Measurements from ENCODE around the gene ATAD3C.
"Not testable (repeated sequence)": the region's sequence is repeated elsewhere in the genome, so short reads cannot be mapped to it uniquely, and the experiment has no call there.

Gene ATAD3C

GRCh38 chr1:1489231-1489630 is 39.7 kb downstream of the ATAD3C start:
- Histone ChIP-seq H3K36me3 (ENCODE audit: control insufficient read depth in 2 of 2, insufficient read depth in 2 of 2, low read length in 2 of 2) (peaks cover 26 to 27% of the 10 kb centered on the region in 2 donors), H3K4me1 (ENCODE audit: control insufficient read depth in 2 of 2, insufficient read depth in 2 of 2, low read length in 2 of 2) (no peaks in the 10 kb centered on the region), H3K27me3 (ENCODE audit: control insufficient read depth in 2 of 2, insufficient read depth in 2 of 2, low read length in 2 of 2) (no peaks in the 10 kb centered on the region), H3K27ac (ENCODE audit: low read depth in 2 of 2, low read length in 2 of 2) (no peak overlapping the region), H3K9ac (ENCODE audit: low read depth in 1 of 2, low read length in 2 of 2) (no peak overlapping the region), H3K9me3 (ENCODE audit: control insufficient read depth in 2 of 2, low read length in 2 of 2) (no peaks in the 10 kb centered on the region), H3K4me3 (ENCODE audit: low read length in 2 of 2) (no peak overlapping the region)

- Histone ChIP-seq H3K9me3 (ENCODE audit: control insufficient read depth in 2 of 2, low read length in 2 of 2) (no peaks in the 10 kb centered on the region), H3K4me3 (ENCODE audit: low read length in 2 of 2) (no peak overlapping the region), H3K9ac (ENCODE audit: low read depth in 1 of 2, low read length in 2 of 2) (no peak overlapping the region), H3K27me3 (ENCODE audit: control insufficient read depth in 2 of 2, insufficient read depth in 2 of 2, low read length in 2 of 2) (no peaks in the 10 kb centered on the region), H3K4me1 (ENCODE audit: control insufficient read depth in 2 of 2, insufficient read depth in 2 of 2, low read length in 2 of 2) (no peaks in the 10 kb centered on the region), H3K27ac (ENCODE audit: low read depth in 2 of 2, low read length in 2 of 2) (no peak overlapping the region), H3K36me3 (ENCODE audit: control insufficient read depth in 2 of 2, insufficient read depth in 2 of 2, low read length in 2 of 2) (peaks cover 26 to 27% of the 10 kb centered on the region in 2 donors)
These were observed 40.4 kb downstream of the ATAD3C start for GRCh38 chr1:1489861-1490260.

GRCh38 chr1:1490633-1491230 is 41.2 kb downstream of the ATAD3C start:
- Histone ChIP-seq H3K27ac (ENCODE audit: low read depth in 2 of 2, low read length in 2 of 2) (no peak overlapping the region), H3K9ac (ENCODE audit: low read depth in 1 of 2, low read length in 2 of 2) (no peak overlapping the region), H3K27me3 (ENCODE audit: control insufficient read depth in 2 of 2, insufficient read depth in 2 of 2, low read length in 2 of 2) (no peaks in the 10 kb centered on the region), H3K4me1 (ENCODE audit: control insufficient read depth in 2 of 2, insufficient read depth in 2 of 2, low read length in 2 of 2) (no peaks in the 10 kb centered on the region), H3K4me3 (ENCODE audit: low read length in 2 of 2) (no peak overlapping the region), H3K9me3 (ENCODE audit: control insufficient read depth in 2 of 2, low read length in 2 of 2) (no peaks in the 10 kb centered on the region), H3K36me3 (ENCODE audit: control insufficient read depth in 2 of 2, insufficient read depth in 2 of 2, low read length in 2 of 2) (peaks cover 25 to 26% of the 10 kb centered on the region in 2 donors)

DNA sequence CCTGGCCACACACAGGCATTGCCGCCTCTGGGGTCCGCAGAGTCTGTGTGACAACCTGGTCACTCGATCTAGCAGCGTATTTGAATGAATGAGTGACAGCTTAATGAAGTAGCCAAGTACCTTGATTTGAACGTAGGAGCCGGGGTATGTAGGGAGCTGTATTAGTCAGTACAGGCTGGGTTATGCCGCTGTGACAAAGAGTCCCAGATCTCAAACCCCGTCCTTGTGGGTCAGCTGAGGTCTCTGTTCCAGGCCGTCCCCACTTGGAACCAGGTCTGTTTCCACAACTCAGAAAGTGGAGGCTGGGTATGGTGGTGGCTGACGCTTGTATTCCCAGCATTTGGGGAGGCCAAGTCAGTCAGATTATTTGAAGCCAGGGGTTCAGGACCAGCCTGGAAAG is 42.1 kb downstream of the ATAD3C start:
- Histone ChIP-seq H3K36me3 (ENCODE audit: control insufficient read depth in 2 of 2, insufficient read depth in 2 of 2, low read length in 2 of 2) (peaks cover 23 to 26% of the 10 kb centered on the region in 2 donors), H3K4me1 (ENCODE audit: control insufficient read depth in 2 of 2, insufficient read depth in 2 of 2, low read length in 2 of 2) (no peaks in the 10 kb centered on the region), H3K9ac (ENCODE audit: low read depth in 1 of 2, low read length in 2 of 2) (no peak overlapping the region), H3K27me3 (ENCODE audit: control insufficient read depth in 2 of 2, insufficient read depth in 2 of 2, low read length in 2 of 2) (no peaks in the 10 kb centered on the region), H3K9me3 (ENCODE audit: control insufficient read depth in 2 of 2, low read length in 2 of 2) (no peaks in the 10 kb centered on the region), H3K27ac (ENCODE audit: low read depth in 2 of 2, low read length in 2 of 2) (no peak overlapping the region), H3K4me3 (ENCODE audit: low read length in 2 of 2) (no peak overlapping the region)

DNA sequence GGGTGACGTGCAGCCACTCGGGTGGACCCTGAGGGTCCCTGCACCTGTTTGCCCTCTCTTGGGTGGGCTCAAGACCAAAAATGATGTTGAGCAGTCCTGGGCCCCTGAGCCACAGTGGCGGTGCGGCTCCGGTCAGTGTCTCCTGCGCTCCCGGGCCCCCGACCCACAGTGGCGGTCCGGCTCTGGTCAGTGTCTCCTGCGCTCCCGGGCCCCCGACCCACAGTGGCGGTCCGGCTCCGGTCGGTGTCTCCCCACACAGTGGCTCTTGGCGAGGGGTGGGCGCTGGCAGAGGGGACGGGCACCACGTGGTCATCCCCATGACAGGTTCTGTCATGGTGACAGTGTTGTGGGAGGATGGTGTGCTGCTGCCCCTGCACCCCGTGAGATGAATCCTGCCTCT is 44.8 kb downstream of the ATAD3C start:
- H3K4me1 ChIP-seq (ENCODE audit: control insufficient read depth in 2 of 2, insufficient read depth in 2 of 2, low read length in 2 of 2); H3K4me3 ChIP-seq (ENCODE audit: low read length in 2 of 2); H3K9me3 ChIP-seq (ENCODE audit: control insufficient read depth in 2 of 2, low read length in 2 of 2); H3K27me3 ChIP-seq (ENCODE audit: control insufficient read depth in 2 of 2, insufficient read depth in 2 of 2, low read length in 2 of 2); H3K27ac ChIP-seq (ENCODE audit: low read depth in 2 of 2, low read length in 2 of 2); H3K9ac ChIP-seq (ENCODE audit: low read depth in 1 of 2, low read length in 2 of 2): not testable (repeated sequence)
- H3K36me3 ChIP-seq (ENCODE audit: control insufficient read depth in 2 of 2, insufficient read depth in 2 of 2, low read length in 2 of 2) = peaks cover 11 to 20% of the 10 kb centered on the region in 2 donors

DNA sequence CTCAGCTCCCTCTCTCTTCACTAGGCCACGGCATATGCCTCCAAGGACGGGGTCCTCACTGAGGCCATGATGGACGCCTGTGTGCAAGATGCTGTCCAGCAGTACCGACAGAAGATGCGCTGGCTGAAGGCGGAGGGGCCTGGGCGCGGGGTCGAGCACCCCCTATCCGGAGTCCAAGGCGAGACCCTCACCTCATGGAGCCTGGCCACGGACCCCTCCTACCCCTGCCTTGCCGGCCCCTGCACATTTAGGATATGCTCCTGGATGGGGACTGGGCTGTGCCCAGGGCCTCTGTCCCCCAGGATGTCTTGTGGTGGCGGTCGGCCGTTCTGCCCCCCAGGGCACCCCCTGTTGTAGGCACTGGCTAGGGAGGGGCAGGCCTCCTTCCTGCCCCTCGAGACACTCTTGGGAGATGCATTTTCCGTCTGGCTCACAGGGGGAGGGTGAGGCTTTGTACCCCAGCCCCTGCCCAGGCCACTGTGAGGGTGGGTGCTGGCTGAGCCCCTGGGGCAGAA is 46.0 kb downstream of the ATAD3C start:
- H3K9me3 ChIP-seq (ENCODE audit: control insufficient read depth in 2 of 2, low read length in 2 of 2); H3K4me1 ChIP-seq (ENCODE audit: control insufficient read depth in 2 of 2, insufficient read depth in 2 of 2, low read length in 2 of 2); H3K9ac ChIP-seq (ENCODE audit: low read depth in 1 of 2, low read length in 2 of 2); H3K27ac ChIP-seq (ENCODE audit: low read depth in 2 of 2, low read length in 2 of 2); H3K4me3 ChIP-seq (ENCODE audit: low read length in 2 of 2); H3K27me3 ChIP-seq (ENCODE audit: control insufficient read depth in 2 of 2, insufficient read depth in 2 of 2, low read length in 2 of 2): not testable (repeated sequence)
- peaks cover 11 to 15% of the 10 kb centered on the region in 2 donors for H3K36me3 ChIP-seq (ENCODE audit: control insufficient read depth in 2 of 2, insufficient read depth in 2 of 2, low read length in 2 of 2)

DNA sequence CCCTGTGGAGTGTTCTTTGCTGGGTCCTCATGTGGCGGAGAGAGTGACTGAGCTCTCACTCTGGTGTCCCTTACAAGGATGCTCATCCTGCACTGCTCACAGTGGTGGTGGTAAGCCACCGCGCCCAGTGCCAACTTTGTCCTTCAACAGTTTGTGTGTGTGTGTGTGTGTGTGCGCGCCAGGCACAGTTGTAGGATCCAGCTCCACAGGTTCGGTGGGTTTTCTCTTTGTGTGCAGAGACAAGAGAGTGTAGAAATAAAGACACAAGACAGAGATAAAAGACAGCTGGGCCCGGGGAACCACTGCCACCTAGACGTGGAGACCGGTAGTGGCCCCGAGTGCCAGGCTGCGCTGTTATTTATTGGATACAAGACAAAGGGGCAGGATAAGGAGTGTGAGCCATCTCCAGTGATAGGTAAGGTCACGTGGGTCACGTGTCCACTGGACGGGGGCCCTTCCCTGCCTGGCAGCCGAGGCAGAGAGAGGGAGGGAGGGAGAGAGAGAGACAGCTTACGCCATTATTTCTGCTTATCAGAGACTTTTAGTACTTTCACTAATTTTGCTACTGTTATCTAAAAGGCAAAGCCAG is 55.4 kb downstream of the ATAD3C start:
- not testable (repeated sequence) for H3K9ac ChIP-seq (ENCODE audit: low read depth in 1 of 2, low read length in 2 of 2); H3K27me3 ChIP-seq (ENCODE audit: control insufficient read depth in 2 of 2, insufficient read depth in 2 of 2, low read length in 2 of 2); H3K36me3 ChIP-seq (ENCODE audit: control insufficient read depth in 2 of 2, insufficient read depth in 2 of 2, low read length in 2 of 2); H3K4me1 ChIP-seq (ENCODE audit: control insufficient read depth in 2 of 2, insufficient read depth in 2 of 2, low read length in 2 of 2); H3K9me3 ChIP-seq (ENCODE audit: control insufficient read depth in 2 of 2, low read length in 2 of 2)
- H3K27ac ChIP-seq (ENCODE audit: low read depth in 2 of 2, low read length in 2 of 2) = peak overlapping the region; percentile 22 to 65
- H3K4me3 ChIP-seq (ENCODE audit: low read length in 2 of 2) = peak overlapping the region in 1 of 2 donors; percentile 41

DNA sequence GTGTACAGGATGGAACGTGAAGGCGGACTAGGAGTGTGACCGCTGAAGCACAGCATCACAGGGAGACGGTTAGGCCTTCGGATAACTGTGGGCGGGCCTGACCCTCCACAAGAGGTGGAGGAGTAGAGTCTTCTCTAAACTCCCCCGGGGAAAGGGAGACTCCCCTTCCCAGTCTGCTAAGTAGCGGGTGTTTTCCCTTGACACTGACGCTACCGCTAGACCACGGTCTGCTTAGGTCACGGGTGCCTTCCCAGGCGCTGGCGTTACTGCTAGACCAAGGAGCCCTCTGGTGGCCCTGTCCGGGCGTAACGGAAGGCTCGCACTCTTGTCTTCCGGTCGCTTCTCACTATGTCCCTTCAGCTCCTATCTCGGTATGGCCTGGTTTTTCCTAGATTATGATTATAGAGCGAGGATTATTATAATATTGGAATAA is 55.9 kb downstream of the ATAD3C start:
- peak overlapping the region; percentile 22 to 65 for H3K27ac ChIP-seq (ENCODE audit: low read depth in 2 of 2, low read length in 2 of 2)
- H3K27me3 ChIP-seq (ENCODE audit: control insufficient read depth in 2 of 2, insufficient read depth in 2 of 2, low read length in 2 of 2); H3K9me3 ChIP-seq (ENCODE audit: control insufficient read depth in 2 of 2, low read length in 2 of 2); H3K36me3 ChIP-seq (ENCODE audit: control insufficient read depth in 2 of 2, insufficient read depth in 2 of 2, low read length in 2 of 2); H3K9ac ChIP-seq (ENCODE audit: low read depth in 1 of 2, low read length in 2 of 2); H3K4me1 ChIP-seq (ENCODE audit: control insufficient read depth in 2 of 2, insufficient read depth in 2 of 2, low read length in 2 of 2): not testable (repeated sequence)
- peak overlapping the region in 1 of 2 donors; percentile 41 for H3K4me3 ChIP-seq (ENCODE audit: low read length in 2 of 2)

DNA sequence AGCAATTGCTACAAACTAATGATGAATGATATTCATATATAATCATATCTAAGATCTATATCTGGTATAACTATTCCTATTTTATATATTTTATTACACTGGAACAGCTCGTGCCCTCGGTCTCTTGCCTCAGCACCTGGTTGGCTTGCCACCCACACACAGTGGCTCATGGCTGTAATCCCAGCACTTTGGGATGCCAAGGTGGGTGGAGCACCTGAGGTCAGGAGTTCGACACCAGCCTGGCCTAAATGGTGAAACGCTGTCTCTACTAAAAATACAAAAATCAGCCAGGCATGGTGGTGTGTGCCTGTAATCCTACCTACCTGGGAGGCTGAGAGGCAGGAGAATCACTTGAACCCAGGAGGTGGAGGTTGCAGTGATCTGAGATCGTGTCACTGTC is 56.3 kb downstream of the ATAD3C start:
- H3K4me3 ChIP-seq (ENCODE audit: low read length in 2 of 2); H3K27ac ChIP-seq (ENCODE audit: low read depth in 2 of 2, low read length in 2 of 2); H3K4me1 ChIP-seq (ENCODE audit: control insufficient read depth in 2 of 2, insufficient read depth in 2 of 2, low read length in 2 of 2): not testable (repeated sequence)

GRCh38 chr1:1507305-1507704 is 57.8 kb downstream of the ATAD3C start:
- no peak overlapping the region for H3K9ac ChIP-seq (ENCODE audit: low read depth in 1 of 2, low read length in 2 of 2)
- peaks cover 6 to 9% of the 10 kb centered on the region in 2 donors for H3K4me1 ChIP-seq (ENCODE audit: control insufficient read depth in 2 of 2, insufficient read depth in 2 of 2, low read length in 2 of 2)
- no peak overlapping the region for H3K27ac ChIP-seq (ENCODE audit: low read depth in 2 of 2, low read length in 2 of 2)
- H3K36me3 ChIP-seq (ENCODE audit: control insufficient read depth in 2 of 2, insufficient read depth in 2 of 2, low read length in 2 of 2) = no peaks in the 10 kb centered on the region
- no peaks in the 10 kb centered on the region for H3K9me3 ChIP-seq (ENCODE audit: control insufficient read depth in 2 of 2, low read length in 2 of 2)
- no peak overlapping the region for H3K4me3 ChIP-seq (ENCODE audit: low read length in 2 of 2)
- H3K27me3 ChIP-seq (ENCODE audit: control insufficient read depth in 2 of 2, insufficient read depth in 2 of 2, low read length in 2 of 2) = no peaks in the 10 kb centered on the region

More for the DNA sequence above, 56.3 kb downstream of the ATAD3C start:
- H3K9me3 ChIP-seq (ENCODE audit: control insufficient read depth in 2 of 2, low read length in 2 of 2); H3K36me3 ChIP-seq (ENCODE audit: control insufficient read depth in 2 of 2, insufficient read depth in 2 of 2, low read length in 2 of 2); H3K27me3 ChIP-seq (ENCODE audit: control insufficient read depth in 2 of 2, insufficient read depth in 2 of 2, low read length in 2 of 2): not testable (repeated sequence)
- H3K9ac ChIP-seq (ENCODE audit: low read depth in 1 of 2, low read length in 2 of 2) = peak overlapping the region in 1 of 2 donors; percentile 12
